HG02642 (cell line): ENCODE data around the gene B3GAT3.
"Not testable (repeated sequence)": the region's sequence is repeated elsewhere in the genome, so short reads cannot be mapped to it uniquely, and the experiment has no call there.

Source experiments
- ATAC-seq: cut with Tn5 transposase; IDR thresholded peaks from one replicate; pipeline ENCODE4 v1.9.1; 2021; ENCODE audit warnings: mild to moderate bottlenecking; ENCODE audit not compliant: unreplicated experiment, poor library complexity

The B3GAT3 gene

DNA sequence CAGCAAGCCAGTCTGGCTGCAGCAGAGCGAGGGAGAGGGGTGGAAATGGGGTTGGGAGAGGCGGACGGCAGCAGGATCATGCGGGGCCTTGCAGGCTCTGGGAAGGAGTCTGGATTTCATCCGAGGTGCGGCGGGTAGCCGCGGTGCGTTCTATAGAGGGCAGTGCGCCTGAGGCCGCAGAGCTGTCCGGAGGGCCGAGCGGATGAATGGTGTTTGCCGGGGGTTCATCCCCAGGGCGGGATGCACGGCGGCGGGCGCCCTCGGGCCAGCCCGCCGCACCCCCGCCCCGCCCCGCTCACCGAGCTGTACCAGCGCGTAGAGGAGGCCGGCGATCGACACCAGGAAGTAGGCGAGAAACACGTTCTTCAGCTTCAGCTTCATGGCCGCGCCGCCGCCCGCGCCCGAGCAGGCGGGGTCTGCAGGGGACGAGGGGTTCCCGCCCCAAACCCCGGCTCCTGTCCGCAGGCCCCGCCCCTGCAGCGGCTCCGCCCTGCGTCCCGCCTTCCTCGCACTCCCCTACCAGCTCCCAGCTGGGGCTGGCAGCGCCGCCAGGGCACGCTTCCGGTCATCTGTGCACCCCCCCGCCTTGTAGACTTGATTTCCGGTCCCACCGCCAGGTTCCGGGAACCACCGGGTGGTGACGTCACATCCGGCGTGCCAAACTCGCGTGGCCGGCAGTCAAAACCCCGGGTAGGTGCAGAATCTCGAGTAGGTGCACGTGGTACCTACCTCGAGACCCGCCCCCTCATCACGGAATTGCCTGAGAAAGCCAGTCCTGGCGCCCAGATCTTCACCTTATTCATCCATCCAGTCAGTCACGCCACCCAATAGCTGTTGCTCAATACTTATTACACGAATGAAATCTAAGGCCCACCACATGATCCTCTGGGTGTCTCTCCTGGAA is at the start of gene B3GAT3:
Gene B3GAT3, minus strand, starts transcription at position 420 of the 904 bp plus-strand sequence. Its CDS starts 39 bp downstream, at position 381.
- ATAC-seq = peak; percentile 96

GRCh38 chr11:62671236-62671607 is 49.4 kb upstream of the B3GAT3 start:
- ATAC-seq = peak; percentile 12

DNA sequence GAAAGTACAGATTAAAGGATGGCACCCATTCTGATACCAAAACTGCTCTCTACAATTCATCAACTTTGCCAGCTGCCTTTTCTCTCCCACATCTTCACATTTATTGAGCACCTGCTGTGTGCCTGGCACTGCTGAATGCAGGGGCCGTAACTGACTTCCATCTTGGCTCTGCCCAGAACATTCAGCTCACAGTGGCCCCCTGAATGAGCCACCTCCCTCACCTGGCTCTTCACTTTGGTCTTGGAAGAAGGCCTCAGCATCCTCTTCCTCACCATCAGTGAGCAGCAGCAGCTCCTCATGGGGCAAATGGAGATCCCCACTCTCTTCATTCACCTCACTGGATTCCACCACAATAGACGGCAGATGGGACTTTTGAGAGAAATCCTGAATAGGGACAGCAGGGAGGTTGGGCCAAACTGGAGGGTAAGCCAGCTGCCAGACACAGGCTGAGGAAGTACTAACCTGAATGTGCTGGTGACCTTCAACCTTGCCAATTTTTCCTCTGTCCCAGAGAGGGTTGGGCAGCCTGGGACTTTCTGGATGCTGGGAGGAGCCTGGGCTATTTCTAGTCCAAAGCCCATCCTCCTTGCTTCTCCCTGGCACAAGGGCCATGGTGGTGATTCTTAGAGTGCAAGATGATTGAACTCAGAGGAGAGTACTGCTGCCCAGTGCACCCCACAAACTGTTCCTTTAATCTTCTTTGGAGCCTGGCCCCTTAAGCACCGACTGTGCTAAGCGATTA is 47.8 kb upstream of the B3GAT3 start:
- no peak for ATAC-seq

- ATAC-seq = no peak
Measured at GRCh38 chr11:62667460-62667859, 45.7 kb upstream of the B3GAT3 start.

DNA sequence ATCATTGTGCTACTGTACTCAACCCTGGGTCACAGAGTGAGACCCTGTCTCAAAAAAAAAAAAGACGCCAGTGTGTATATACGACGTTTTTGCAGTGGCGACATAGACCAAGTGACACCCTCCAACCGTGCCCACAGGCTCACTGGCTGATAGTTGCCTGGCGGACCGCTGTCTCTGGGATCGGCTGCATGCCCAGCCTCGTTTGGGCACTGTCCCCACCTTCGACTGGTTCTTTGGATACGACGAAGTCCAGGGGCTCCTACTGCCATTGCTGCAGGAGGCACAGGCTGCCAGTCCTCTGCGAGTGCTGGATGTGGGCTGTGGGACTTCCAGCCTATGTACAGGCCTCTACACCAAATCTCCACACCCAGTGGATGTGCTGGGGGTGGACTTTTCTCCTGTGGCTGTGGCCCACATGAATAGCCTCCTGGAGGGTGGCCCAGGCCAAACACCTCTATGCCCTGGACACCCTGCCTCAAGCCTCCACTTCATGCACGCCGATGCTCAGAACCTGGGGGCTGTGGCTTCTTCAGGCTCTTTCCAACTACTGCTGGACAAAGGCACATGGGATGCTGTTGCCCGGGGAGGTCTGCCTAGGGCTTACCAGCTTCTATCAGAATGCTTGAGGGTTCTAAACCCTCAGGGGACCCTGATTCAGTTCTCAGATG is 44.6 kb upstream of the B3GAT3 start:
- no peak for ATAC-seq

GRCh38 chr11:62665599-62666258 is 43.9 kb upstream of the B3GAT3 start:
- peak; percentile 20 for ATAC-seq

- peak; percentile 87 for ATAC-seq
Measured at GRCh38 chr11:62665075-62665598, 43.4 kb upstream of the B3GAT3 start, which contains the start of the genes C11orf98 and CSKMT. Gene C11orf98, minus strand, starts transcription at chr11:62665210. Its CDS starts 41 bp downstream, at chr11:62665169. Gene CSKMT, plus strand, starts transcription at chr11:62665312. Its CDS starts 568 bp downstream, at chr11:62665880.

DNA sequence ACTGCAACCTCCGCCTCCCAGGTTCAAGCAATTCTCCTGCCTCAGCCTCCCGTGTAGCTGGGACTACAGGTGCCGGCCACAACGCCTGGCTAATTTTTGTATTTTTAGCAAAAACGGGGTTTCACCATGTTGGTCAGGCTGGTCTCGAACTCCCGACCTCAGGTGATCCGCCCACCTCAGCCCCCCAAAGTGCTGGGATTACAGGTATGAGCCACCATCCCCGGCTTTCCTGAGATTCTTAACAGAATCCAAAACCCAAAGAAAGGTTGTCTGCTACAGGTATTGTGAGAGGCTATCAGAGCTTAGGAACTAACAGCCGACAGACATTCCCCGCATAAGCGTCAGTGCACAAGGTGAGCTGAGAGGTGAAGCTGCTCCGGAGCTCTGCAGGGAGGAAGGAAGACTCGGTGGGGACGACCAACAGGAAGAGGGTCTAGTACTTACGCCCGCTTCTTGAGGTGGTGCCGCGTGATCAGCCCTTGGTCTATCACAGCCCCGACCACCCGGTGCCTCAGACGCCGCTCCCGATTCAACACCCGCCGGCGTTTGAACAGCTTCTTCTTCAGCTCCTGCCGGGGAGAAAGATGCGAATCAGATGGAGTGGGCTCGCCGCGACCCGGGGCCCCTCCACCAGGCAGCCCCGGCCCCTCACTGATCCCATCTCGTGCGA is 42.8 kb upstream of the B3GAT3 start:
- peak; percentile 30 for ATAC-seq

- no peak for ATAC-seq
Measured at GRCh38 chr11:62656796-62657429, 35.1 kb upstream of the B3GAT3 start.

DNA sequence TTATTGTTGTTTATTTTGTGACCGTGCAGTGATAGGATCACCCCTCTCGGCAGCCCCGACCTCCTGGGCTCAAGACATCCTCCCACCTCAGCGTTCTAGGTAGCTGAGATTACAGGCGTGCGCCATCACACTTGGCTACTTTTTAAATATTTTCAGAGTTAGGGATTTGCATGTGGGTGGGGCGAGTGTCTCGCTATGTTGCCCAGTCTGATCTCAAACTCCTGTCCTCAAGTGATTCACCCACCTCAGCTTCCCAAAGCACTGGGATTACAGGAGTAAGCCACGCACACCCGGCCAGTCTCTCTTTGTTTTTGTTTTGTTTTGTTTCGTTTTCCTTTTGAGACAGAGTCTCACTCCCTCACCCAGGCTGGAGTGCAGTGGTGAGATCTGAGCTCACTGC is 32.5 kb upstream of the B3GAT3 start:
- no peak for ATAC-seq

DNA sequence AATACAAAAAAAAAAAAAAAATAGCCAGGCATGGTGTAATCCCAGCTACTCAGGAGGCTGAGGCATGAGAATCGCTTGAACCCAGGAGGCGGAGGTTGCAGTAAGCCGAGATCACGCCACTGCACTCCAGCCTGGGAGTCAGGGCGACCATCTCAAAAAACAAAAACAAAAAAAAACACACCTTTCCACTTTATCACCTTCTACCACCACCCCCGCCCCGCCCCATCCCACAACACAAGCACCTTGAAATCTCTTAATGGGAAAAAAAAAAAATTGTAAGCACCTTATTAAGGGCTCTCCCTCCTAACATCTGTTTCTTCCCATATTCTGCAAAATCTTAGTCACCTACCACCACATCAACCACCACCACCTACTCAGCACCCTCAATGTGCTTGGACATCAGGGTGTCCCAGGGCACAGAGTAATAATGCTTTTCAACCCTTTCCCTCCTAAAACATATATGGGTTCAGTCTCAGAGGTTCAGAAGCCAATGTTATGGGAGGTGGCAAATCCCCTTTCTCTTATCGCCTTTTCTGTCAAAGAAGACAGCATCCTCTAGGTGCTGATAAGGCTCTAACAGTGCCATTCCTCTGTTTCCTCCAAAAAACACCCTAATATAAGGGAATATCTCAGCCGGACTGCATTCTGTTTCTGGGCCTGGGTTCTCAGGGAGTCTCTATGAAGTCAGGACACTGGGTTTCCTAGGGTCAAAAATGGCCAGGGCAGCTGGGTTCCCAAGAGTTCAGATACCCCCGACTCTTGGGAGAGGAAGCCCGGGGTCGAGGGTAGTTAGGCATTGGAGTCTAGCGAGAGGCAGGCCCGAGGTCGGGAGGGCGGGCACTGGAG is 30.6 kb upstream of the B3GAT3 start:
- no peak for ATAC-seq

GRCh38 chr11:62650283-62650682 is 28.5 kb upstream of the B3GAT3 start:
- ATAC-seq = not testable (repeated sequence)

GRCh38 chr11:62649486-62649885 is 27.7 kb upstream of the B3GAT3 start:
- no peak for ATAC-seq

DNA sequence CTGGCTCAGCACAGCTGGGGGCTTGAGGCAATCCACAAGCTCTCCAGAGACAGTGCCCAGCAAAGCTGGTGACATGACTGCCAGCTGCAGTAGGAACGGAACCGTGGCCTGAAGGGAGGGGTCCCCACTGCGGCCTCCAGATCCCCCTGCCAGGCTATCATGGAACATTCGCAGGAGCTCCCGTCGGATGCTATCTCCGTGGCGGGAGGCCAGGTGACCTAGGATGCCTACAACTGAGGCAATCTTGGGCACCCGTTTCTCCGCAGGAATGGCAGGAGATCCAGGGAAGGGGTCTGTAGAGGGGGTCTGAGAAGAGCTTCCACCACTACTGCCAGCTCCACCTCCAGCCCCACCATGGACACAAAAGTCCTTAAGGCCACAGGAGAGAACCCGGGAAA is 27.2 kb upstream of the B3GAT3 start:
- ATAC-seq = no peak

DNA sequence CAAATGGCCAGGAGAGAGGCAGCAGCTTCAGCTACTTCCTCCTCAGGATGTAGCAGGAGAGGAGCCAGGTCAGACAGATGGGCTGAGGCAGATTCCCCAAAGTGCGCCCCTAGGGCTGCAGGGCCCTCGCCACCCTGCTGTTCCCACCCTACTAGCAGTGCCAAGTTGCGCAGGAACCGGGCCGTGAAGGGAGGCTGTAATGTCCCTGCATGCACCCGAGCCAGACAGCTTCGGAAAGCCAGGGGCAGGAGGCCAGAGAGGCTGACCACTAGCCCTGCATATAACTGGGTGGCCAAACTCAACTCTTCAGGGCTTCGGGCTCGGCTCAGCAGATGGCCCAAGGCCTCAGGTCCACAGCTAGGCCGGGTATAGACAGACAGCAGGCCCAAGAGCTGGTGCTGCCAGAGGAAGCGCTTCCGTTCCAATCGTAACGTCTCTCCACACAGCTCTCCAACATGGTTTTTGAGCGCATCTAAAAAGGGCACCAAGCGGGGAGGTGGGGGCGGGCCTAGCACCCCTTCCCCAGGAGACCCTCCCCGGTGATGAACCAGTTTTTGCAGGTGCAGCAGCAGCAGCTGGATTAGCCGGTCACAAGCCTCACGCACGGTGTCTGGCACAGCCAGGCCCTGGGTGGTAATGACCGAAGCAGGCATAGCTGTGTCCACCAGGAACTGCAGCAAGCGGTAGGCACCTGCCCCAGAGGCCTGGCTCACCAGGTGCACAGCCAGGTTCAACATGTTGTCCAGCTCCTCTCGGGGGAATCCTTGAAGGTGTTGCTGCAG is 26.6 kb upstream of the B3GAT3 start:
- ATAC-seq = no peak

DNA sequence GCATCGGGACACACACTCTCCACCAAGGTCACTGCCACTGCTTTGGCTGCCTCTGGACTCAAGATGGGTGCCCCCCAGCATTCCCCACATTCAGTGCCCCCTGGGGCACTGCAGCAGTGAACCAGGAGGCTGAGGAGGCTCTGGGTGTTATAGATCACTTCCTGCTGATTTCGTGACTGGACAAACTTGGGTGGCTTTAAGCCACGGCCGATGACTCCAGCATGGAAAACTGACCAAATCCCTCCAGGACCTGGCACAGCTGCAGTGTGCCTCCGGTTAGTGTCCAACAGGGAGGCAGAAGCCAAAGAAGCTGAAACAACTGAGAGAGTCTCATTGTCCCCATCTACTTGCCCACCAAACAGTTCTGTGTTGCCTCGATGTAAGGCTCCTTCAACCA is 25.8 kb upstream of the B3GAT3 start:
- no peak for ATAC-seq
